ENCODE data around the gene PKDCC. TPM values are rescaled to one million over a fixed set of nuclear protein-coding genes. Genes with fewer than 3 reads are reported as not detected.

PKDCC gene
- total and polyA plus RNA-seq, 2 of the 8 experiments (the other 6 are each of a cell fraction or from before 2014, with no cell fraction given), result 49.9 to 80.1 TPM

- TF ChIP-seq NRF1 (IDR thresholded peaks at IDR 0.05; ENCODE audit: low read depth, low read length) (no peak), YY1 (IDR thresholded peaks at IDR 0.05; ENCODE audit: low read depth, low read length) (no peak; the same call in 1 of the 2 replicates), POLR2A (IDR thresholded peaks at IDR 0.05; ENCODE audit: control extremely low read depth in 1 of 2, low read depth in 2 of 2, low read length in 2 of 2) (no peak)
Observed at GRCh38 chr2:42073739-42074503, 26.1 kb downstream of the PKDCC start (continued).
